GM21367 (cell line): ENCODE results near the gene HDDC3.
A peak's percentile ranks its signal among the peaks of the same experiment; 100 is the strongest.
"Not testable (repeated sequence)": the region's sequence is repeated elsewhere in the genome, so short reads cannot be mapped to it uniquely, and the experiment has no call there.

Source experiments
- ATAC-seq: cut with Tn5 transposase; IDR thresholded peaks from one replicate; pipeline ENCODE4 v1.9.1; 2021; ENCODE audit not compliant: unreplicated experiment

HDDC3 gene

GRCh38 chr15:90910441-90911301, 21.7 kb downstream of the HDDC3 start:
- ATAC-seq = no peak

- ATAC-seq = no peak
Observed at GRCh38 chr15:90909976-90910375, 22.4 kb downstream of the HDDC3 start.

- not testable (repeated sequence) for ATAC-seq
Observed at GRCh38 chr15:90909449-90909848, 22.9 kb downstream of the HDDC3 start.

- ATAC-seq = no peak
Observed at GRCh38 chr15:90907838-90908507, 24.4 kb downstream of the HDDC3 start.

GRCh38 chr15:90907051-90907660, 25.2 kb downstream of the HDDC3 start:
- ATAC-seq = no peak

- no peak for ATAC-seq
Observed at GRCh38 chr15:90906181-90906849, 26.0 kb downstream of the HDDC3 start.

- ATAC-seq = no peak
Observed at GRCh38 chr15:90905306-90906180, 26.8 kb downstream of the HDDC3 start.

- no peak for ATAC-seq
Observed at GRCh38 chr15:90904746-90905145, 27.6 kb downstream of the HDDC3 start.

GRCh38 chr15:90903733-90904536, 28.4 kb downstream of the HDDC3 start:
- no peak for ATAC-seq

GRCh38 chr15:90902840-90903732, 29.3 kb downstream of the HDDC3 start, which contains the start of gene MAN2A2:
Gene MAN2A2 (plus strand): TSS chr15:90903302. CDS start chr15:90904208, 906 bp downstream.
- peak; percentile 62 for ATAC-seq

- ATAC-seq = peak; percentile 57
Observed at GRCh38 chr15:90902040-90902839, 30.1 kb downstream of the HDDC3 start.

GRCh38 chr15:90901175-90902039, 30.9 kb downstream of the HDDC3 start:
- no peak for ATAC-seq

- ATAC-seq = peak; percentile 56
Observed at GRCh38 chr15:90897131-90897655, 35.2 kb downstream of the HDDC3 start.

- ATAC-seq = no peak
Observed at GRCh38 chr15:90895571-90896117, 36.7 kb downstream of the HDDC3 start.

- ATAC-seq = no peak
Observed at GRCh38 chr15:90893175-90894090, 38.9 kb downstream of the HDDC3 start.
